ENCODE data around the gene HAGH.

The HAGH gene

DNA sequence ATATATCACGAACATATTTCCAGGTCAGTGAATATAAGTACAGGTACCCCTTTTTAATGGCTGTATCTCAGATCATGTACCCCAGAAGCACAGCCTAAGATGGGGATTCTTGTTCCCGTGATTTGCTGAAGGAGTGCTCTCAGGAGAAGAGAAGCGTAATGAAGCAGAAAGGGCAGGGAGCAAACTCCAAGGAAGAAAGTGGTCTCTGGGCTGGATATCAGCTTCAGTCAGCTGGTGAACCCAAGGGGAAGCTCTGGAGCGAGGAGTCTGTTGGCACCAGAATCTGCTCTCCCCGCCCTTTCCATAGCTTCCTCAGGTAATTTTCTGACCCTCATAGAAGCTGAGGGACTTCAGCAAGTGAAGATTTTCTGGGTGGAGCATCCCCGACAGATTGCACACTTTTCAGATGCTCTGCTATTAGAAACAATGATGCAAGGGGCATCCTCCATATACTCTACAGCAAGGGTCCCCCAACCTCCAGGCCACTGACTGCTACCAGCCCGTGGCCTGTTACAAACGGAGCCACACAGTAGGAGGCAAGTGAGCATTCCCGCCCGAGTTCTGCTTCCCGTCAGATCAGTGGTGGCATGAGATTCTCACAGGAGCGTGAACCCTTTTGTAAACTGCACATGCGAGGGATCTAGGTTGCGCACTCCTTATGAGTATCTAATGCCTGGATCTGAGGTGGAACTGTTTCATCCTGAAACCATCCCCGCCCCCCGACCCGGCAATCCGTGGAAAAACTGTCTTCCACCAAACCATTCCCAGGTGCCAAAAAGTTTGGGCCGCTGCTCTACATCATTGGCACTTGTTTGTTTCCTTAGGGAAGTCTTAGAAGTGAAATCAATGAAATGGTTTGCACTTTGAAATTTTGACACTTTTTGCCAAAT is 4.8 kb upstream of the HAGH start:
- DNase-seq (ENCODE audit: low read depth): no peak

DNA sequence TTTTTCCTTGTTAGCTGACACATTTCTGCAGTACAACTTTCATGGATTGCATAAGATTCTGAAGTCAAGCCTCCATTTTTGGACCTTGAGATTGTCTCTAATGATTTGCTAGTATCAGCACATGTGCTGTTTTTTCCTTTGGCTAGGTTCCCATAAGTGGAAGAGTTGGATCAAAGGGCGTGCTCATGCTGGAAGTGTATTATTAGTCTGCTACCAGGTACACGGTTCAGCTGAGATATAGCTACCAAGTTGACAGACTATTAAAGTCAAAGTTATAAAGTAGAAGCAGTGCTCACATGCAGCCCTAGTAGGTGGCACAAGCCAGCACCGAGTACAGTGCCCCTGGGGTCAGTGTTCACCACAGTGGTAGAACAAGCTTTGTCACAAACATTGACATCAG is 3.6 kb upstream of the HAGH start:
- no peak for DNase-seq (ENCODE audit: low read depth)

DNA sequence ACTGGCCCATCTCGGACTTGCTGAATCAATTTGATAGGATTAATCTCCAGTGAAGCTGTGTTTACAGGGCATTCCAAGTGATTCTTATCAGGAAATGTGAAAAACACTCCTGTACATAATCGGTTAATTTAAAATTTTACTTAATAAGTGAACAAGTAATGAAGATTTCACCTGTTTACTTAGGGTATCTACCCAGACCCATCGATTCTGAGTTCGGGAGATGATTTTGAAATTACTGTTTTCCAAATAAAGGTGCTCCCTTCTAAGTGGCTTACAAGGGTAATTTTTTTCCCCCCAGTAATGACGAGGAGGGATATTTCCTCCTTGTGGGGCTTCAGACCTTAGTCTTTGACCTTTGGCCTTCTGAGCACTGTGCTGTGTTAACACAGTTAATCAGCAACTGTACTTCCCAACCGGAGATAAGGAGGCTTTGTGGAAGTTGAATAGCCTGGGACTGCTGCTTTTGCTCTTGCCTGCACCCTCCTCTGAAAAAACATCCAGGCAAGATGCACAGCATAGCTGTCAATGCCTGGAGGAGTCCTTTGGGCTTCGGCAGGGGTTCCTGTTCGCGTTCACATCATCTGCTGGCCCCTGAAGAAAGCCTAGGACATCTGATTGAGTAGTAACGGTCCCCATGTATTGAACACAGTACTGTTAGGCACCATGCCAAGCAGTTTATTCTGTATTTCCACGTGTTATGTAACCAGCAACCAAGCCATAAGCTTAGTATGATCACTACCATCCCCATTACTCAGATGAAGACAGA is 2.2 kb upstream of the HAGH start:
- DNase-seq (ENCODE audit: low read depth): no peak

DNA sequence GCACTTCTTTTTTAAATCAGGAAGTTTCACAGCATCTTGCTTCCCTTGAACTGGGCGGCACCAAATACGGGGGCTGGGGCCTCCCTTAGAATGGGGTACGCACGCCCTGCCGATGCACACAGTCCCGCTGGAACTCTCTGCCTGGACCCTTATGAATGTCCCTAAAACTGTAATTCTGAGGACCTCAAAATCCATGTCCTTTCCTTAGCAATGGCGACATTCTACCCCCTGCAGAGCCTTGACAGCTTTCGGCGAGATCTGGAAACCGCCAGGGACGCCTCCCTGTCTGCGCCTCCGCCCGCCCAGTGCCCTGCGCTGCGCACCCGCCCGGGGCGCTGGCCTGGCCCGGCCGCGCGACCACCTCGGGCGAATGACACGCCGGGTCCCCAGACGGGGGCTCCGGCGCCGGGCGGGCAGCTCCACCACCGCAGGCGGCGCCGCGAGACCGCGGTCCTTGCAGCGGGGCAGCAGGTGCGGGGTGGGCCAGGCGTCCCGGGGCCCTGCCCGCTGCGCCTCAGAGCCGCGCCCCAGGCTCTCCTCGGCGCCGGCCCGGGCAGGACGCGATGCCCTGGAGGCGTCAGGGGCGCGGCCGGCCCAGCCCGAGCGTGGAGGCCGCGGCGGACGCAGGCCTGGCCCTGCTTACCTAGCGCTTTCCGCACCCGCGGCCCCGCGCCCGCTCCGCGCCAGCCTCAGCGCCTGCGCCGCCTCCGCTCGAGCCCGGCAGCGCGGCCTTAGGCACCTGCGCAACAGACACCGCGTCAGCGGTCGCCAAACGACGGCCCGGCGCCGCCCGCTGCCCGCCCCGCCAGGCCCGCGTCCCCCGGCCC is 548 bp downstream of the HAGH start:
- peak; percentile 30 for DNase-seq (ENCODE audit: low read depth)

DNA sequence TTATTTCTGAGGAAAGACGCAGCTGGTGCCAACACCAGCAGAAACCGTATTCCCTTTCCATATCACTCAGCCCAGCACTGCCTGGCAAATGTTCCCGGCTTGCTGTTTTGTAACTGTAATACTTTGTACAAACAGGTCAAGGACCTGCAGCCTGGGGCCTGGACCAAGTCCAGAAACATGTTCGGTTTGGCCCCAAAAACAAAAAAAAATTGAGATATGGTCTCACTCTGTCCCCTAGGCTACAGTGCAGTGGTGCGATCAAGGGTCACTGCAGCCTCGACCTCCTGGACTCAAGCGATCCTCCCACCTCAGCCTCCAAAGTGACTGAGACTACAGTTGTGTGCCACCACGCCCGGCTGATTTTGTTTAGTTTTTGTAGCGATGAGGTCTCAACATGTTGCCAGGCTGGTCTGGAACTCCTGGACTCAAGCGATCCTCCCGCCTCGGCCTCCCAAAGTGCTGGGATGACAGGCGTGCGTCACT is 1.2 kb downstream of the HAGH start:
- DNase-seq (ENCODE audit: low read depth): no peak

DNA sequence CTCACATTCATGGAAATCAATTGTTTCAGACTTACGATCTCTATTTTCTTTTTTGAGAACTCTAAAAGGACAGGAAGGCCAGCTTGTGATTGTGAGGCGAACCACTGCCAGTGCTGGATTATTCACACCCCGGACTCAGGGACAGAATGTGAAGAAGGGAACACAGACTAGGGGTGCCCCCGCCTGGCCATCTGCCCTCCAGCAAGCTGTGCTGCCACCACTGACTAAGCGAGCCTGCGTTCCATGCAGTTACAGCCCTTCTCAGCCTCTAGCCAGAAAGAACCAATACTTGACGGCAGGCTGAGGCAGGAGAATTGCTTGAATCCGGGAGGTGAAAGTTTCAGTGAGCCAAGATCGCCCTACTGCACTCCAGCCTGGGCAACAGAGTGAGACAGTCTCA is 2.8 kb downstream of the HAGH start:
- DNase-seq (ENCODE audit: low read depth): no peak

DNA sequence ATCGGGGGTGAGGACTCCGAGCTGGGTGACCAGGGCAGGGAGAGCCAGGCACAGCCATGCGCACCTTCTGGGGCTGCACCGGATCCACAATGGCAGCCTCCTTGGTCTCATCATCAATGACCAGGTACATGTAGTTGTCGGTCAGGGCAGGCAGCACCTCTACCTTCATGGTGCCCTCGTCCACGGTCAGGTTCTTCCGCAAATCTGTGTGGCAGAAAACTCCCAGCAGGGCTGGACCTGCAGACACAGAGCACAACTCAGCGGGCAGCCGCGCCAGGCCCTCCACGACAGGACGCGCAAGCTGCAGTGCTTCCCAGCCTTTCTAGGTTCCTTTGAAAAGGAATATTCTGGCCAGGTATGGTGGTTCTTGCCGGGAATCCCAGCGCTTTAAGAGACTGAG is 3.8 kb downstream of the HAGH start:
- DNase-seq (ENCODE audit: low read depth): no peak

DNA sequence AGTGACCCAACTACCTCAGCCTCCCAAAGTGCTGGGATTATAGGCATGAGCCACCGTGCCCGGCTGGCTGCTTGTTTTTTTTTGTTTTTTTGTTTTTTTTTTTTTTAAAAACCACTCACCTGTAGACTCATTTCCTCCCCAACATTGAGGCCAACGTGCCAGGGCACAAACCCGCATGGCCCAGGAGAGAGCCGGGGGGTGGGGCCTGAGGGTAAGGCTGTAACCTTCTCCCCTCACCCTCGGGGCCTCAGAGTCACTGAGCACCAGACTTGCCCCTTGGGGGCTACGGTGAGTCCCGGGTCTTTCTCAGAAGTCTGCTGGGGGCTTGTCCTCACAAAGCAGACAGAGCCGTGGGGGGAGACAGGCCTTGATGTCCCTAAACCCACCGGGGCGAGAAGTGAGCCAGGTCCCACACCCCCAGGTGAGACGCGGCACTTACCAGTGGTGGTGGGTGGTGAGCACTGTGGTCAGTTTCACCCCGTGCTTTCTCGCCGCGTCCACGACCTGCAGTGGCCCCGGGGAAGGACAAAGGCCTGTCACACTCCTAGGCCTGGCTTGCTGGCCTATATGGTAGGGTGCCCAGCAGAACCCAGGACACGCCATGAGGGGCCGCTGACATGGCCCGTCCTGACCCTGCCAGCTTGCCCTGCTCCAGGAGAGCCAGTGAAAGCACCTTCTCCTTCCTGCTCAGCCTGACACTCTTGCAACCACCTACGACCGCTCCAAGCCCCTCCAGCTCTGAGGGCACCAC is 4.6 kb downstream of the HAGH start:
- no peak for DNase-seq (ENCODE audit: low read depth)

DNA sequence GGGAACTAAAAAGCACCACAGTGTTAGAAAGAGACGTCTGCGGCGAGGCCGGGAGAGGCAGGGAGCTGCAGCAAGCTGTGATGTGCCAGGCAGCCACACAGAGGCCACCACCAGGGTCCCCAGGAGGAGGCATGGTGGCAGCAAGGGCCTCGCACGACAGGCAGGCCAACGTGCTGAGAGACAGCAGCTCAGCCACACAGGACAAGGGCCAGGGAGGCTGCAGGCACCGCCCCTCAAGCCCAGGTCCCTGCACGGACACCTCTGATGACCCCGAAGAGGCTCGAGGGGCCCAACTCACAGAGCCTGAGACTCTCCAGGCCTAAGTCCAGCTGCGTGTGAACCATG is 5.7 kb downstream of the HAGH start:
- no peak for DNase-seq (ENCODE audit: low read depth)

DNA sequence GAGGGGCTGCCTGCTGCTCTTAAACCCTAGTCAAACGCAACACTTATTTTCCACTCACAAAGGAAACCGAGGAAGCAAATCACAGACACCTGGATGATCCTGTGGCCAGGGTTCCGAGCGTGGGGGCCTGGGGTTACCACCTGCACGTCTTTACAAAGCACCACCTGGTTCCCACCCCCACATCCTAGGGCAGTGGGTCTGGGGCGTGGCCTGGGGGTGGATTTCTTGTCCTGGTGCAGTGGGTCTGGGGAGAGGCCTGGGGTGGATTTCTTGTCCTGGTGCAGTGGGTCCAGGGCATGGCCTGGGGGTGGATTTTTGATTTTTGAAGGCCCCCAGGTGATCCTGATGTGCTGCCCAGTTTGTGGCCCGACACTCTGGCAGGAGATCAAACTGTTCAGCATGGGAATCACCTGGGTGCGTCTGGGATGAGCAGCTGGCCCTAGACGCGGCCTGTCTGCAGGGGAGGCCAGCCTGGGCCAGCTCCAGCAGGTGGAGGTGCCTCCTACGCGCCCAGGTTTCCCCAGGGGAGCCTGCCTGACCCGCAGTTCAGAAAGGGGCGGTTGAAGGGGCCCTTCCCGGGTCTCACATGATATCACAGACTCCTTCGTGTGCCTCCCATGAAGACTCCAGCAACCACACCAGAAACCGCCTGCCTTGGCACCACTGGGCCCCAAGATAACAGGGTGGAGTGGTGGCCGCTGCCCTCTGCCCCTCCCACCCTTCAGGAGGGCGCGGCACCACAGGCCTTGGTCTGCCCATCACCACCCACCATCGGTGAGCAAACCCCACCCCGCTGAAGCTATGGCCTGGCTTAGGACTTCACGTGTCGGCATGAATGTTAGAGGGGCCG is 6.3 kb downstream of the HAGH start:
- DNase-seq (ENCODE audit: low read depth): no peak

DNA sequence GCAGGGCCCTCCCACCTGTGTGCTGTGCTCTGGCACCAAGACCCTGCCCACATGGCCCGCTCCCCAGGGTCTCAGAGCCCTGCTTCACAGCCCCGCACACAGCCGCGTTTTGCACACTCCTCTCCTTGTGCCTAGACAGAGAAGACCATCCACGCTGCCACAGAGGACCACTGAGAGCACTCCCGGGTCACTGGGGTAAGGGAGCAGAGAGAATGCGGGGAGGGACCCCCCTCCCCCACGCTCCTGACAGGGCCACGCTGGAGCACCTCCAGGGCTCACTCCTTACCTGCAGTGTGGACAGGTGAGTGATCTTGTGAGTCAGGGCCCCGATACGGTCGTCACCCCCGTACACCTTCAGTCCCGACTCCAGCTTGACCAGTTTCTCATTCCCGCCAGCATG is 7.0 kb downstream of the HAGH start:
- DNase-seq (ENCODE audit: low read depth): no peak

DNA sequence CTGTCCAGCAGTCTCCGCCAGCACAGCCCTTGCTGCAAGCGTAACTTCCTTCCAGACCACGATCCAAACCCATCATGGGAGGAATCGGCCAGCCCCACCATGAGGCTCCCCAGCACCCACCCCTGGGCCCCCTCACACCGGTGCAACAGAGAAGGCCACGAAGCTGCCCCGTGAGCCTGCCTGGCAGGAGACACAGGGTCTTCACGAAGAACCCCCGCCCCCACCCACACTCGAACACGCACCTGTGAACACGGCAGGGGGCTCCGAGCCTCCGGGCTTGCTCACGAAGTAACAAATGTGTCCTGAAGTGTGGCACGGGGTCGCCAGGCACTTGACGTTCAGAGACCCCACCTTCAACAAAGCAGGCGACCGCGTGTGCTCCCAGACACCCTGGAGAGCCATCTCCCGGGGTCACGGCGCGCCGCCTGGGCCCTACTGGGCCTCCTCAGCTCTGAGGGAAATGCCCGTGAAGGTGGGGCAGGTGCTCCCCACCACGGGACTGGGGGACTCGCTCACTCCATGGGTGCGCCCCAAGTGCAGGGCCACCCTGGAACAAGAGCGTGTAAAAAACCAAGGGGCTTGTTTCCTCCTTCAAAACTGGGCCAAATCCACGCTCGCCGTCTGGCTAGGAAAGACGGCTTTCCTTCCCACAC is 7.6 kb downstream of the HAGH start:
- DNase-seq (ENCODE audit: low read depth): no peak

DNA sequence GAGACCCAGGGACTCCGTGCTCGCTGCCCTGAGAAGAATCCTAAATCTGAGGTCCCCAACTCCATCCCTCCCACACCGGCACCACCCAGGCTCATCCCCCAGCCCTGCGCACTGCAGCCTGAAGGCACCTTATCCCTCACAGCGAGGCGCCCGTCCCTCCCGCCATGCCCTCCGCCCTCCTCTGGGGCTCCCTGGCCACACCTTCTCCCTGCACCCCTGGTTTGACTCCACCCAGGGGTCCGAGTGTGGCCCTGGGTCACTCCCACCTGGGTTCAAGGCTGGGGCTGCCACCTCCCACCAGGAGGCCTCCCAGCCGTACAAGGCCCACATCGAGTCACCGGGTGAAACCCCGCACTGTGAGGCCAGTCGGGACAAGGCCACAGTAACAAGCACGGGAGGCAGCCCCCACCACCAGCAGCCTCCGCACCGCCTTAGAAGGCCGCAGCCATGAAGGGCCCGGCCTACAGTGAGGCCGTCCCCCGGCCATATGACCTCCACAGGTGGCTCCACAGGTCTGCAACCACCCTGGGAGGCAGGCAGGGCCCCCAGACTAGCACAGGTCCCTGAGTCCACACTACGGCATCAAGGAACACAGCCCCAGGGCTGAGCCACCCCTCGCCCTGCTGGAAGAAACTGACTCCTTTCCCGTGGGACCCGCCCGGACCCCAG is 8.3 kb downstream of the HAGH start:
- DNase-seq (ENCODE audit: low read depth): no peak

DNA sequence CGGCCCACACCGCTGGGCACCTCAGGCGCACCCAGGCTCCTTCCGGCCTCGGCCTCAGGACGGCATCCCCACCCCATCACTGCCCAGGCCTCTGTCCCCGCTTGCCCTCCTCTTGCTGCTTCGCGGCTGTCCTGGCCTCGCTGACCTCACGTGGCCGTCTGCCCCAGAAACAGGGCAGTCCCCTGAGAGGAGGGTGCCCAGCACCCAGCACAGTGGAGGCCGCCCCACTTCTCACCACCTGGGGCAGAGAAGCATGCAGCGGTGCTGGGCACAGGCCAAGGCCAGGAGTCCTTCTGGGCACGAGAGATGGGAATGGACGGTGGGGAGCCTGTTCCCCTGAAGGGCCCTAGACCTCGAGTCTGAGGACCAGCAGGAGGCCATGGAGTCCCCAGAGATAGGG is 8.9 kb downstream of the HAGH start:
- no peak for DNase-seq (ENCODE audit: low read depth)

DNA sequence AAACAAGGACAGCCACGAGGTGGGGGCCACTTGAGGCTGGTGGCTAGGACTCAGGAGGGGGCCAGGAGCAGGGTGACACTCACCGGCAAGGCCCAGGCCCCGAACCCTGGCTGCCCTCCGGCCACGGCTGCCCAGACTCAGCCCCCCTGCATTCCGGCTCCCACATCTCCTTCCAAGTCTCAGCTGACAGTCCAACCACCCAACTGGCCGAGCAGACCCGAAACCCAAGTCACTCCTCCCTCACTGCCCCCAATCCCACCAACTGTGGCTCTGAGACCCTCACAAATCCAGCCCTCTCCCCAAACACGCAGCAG is 9.4 kb downstream of the HAGH start:
- no peak for DNase-seq (ENCODE audit: low read depth)

DNA sequence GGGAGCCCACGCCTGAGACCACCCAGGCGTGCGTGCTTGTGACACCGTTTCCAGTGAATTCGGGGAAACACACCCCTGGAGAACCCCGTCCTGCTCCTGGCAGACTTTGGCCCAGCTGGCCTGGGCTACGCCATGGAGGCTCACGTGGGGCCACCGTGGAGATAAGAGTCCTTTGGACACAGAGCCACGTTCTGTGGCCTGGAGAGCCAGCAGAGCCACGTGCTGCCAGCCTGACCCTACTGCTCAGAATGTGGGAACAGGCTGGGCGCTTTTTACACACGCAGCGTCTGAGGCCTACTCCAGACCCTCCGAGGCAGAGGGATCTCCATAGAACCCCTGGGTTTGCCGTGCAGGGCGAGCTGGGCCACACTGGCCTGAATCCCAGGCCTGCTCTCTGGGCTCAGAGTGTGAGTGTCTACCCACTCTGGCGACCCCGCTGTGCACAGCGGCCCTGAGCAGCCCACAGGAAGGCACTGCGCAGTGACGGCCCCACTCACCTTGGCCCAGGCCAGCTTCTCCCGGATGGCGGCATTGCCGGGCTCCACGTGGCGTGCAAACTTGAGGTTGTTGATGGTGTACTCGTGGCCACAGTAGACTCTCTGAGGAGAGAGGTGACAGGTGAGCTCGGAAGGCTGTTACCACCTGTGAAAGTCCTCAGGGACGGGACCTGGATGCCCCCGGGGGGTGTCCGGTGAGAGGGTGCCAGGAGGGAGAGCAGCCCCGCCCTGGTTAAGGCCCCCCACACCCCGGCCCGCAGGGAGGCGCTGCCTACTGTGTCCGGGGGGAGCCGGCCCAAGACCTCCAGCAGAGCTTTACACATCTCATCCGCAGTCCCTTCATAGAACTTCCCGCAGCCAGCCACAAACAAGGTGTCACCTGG is 10.0 kb downstream of the HAGH start:
- DNase-seq (ENCODE audit: low read depth): no peak

DNA sequence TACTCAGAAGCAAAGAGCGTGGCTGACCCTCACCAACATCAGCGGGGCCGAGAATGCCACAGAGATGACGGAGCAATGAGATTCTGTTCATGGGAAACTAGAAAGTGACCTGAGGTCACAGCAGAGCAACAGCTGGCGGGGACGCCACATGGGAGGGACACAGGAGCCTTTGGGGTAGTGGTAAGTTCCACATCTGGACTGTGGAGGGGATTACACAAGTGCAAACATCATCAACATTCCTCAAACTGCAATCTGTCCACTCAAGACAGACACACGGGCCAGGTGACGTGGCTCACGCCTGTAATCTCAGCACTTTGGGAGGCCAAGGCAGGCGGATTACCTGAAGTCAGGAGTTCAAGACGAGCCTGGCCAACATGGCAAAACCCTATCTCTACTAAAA is 11.2 kb downstream of the HAGH start:
- no peak for DNase-seq (ENCODE audit: low read depth)

DNA sequence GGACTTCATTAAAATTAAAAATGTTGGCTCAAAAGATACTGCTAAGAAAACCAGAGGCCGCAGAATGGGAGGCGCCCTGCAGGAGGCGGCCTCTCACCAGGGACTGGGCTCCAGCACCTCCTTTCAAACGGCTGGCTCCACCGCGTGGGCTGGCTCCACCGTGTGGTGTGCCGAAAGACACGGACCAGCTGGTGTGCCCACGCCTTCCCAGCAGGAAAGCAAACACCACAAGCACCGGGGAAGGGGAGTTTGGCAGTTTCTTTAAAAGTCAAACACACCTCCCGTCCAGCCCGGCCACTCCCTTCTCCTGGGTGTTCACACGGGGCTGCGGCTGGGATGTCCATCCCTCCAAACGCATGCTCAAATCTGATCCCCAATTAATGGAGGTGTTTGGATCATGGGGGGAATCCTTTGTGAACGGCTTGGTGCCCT is 13.9 kb downstream of the HAGH start:
- DNase-seq (ENCODE audit: low read depth): peak; percentile 12

DNA sequence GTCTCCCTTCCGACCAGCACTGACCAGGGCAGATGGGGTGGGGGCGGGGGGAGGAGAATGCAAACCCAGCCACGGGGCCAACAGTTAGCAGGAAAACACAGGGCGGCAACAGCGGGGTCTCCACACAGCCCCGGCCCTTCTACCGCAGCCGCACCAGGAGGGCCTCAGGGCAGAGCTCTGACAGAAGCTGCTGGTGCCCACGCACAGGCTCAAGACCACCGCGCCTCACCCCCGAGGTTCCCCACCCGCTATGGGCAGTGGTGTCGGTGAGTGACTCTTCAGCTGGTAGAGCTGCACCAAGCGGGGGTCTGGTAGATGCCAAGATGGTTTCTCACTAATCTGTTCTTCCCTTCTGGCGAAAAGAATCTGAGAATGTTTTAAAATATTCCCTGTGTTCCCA is 16.1 kb downstream of the HAGH start:
- no peak for DNase-seq (ENCODE audit: low read depth)

Measured in stimulated activated CD8-positive, alpha-beta memory T cell treated with anti-CD3 and anti-CD28 coated beads, Interleukin-15, amount 100 ng/mL, for 1 hour (primary cell).